Neural cell (in vitro differentiated cells): ENCODE data around the gene DSEL. TPM values are rescaled to one million over a fixed set of nuclear protein-coding genes. Genes with fewer than 3 reads are reported as not detected.

ENCODE experiments used
- H2AFZ ChIP-seq: fragments of 200-600, 300-800 bp; sonication (generic), shearing (Covaris generic); 2 replicates; pipeline ENCODE4 v1.6.0; 2014; ENCODE audit warnings: low read depth, mild to moderate bottlenecking, antibody characterized with exemption, low read length, moderate library complexity
- H3F3A ChIP-seq: fragments of 200-600 bp; shearing (Covaris generic); 2 replicates; pipeline ENCODE4 v1.6.1; 2016; ENCODE audit warnings: mild to moderate bottlenecking, moderate library complexity, mixed read lengths, antibody characterized with exemption, low read length; ENCODE audit not compliant: insufficient read depth, poor library complexity, severe bottlenecking
- H3K27ac ChIP-seq: fragments of 200-600, 300-800 bp; sonication (generic), shearing (Covaris generic); 2 replicates; pipeline ENCODE4 v1.5.1; 2014; ENCODE audit warnings: mild to moderate bottlenecking, low read length, moderate library complexity
- H3K27me3 ChIP-seq: fragments of 300-800, 200-600 bp; sonication (generic), shearing (Covaris generic); 2 replicates; pipeline ENCODE4 v1.6.0; 2014; ENCODE audit warnings: mild to moderate bottlenecking, low read depth, low read length, moderate library complexity; ENCODE audit not compliant: insufficient read depth
- H3K36me3 ChIP-seq: fragments of 300-800, 200-600 bp; sonication (generic), shearing (Covaris generic); 2 replicates; pipeline ENCODE4 v1.5.1; 2014; ENCODE audit warnings: mild to moderate bottlenecking, antibody characterized with exemption, low read length, moderate library complexity; ENCODE audit not compliant: insufficient read depth
- H3K4me2 ChIP-seq: fragments of 300-800, 200-600 bp; sonication (generic), shearing (Covaris generic); 2 replicates; pipeline ENCODE4 v1.6.0; 2014; ENCODE audit warnings: mild to moderate bottlenecking, low read length
- H3K4me3 ChIP-seq: fragments of 300-800, 200-600 bp; sonication (generic), shearing (Covaris generic); 2 replicates; pipeline ENCODE4 v1.5.1; 2014; ENCODE audit warnings: mild to moderate bottlenecking, low read length, moderate library complexity
- H3K79me2 ChIP-seq: fragments of 200-600 bp; shearing (Covaris generic); replicated peaks from 2 replicates; pipeline ENCODE4 v1.6.0; 2014; ENCODE audit warnings: mild to moderate bottlenecking, low read length, moderate library complexity; ENCODE audit not compliant: insufficient read depth
- H3K9ac ChIP-seq: fragments of 300-800, 200-600 bp; sonication (generic), shearing (Covaris generic); 2 replicates; pipeline ENCODE4 v1.6.1; 2016; ENCODE audit warnings: mild to moderate bottlenecking, low read length, mixed read lengths
- H3K9me2 ChIP-seq: fragments of 200-600 bp; shearing (Covaris generic); 2 replicates; pipeline ENCODE4 v1.6.1; 2016; ENCODE audit warnings: mild to moderate bottlenecking, low read length, mixed read lengths; ENCODE audit not compliant: insufficient read depth
- H3K9me3 ChIP-seq: fragments of 200-600, 300-800 bp; sonication (generic), shearing (Covaris generic); 2 replicates; pipeline ENCODE4 v1.6.1; 2016; ENCODE audit warnings: mild to moderate bottlenecking, mixed run types, low read length, moderate library complexity, mixed read lengths
- H4K20me1 ChIP-seq: fragments of 200-600 bp; shearing (Covaris generic); 2 replicates; pipeline ENCODE4 v1.6.1; 2016; ENCODE audit warnings: mild to moderate bottlenecking, mixed run types; ENCODE audit not compliant: insufficient read depth
- EZH2 ChIP-seq: fragments of 200-600, 300-800 bp; shearing (Covaris generic), sonication (generic); IDR thresholded peaks from 2 replicates; pipeline ENCODE4 v1.6.1; 2014; ENCODE audit warnings: antibody characterized with exemption, low read length, borderline replicate concordance, mild to moderate bottlenecking; ENCODE audit not compliant: insufficient read depth, poor library complexity, severe bottlenecking
- MXI1 ChIP-seq: fragments of 450-650 bp; conservative IDR thresholded peaks from 2 replicates; pipeline ENCODE4 v1.6.1; 2014; ENCODE audit warnings: antibody characterized with exemption, mild to moderate bottlenecking; ENCODE audit not compliant: poor library complexity, severe bottlenecking
- POLR2AphosphoS5 ChIP-seq: IDR thresholded peaks from 2 replicates; pipeline ENCODE4 v1.6.1; 2012
- RAD21 ChIP-seq: fragments of 450-650 bp; conservative IDR thresholded peaks from 2 replicates; pipeline ENCODE4 v1.6.1; 2014; ENCODE audit warnings: antibody characterized with exemption, mild to moderate bottlenecking, moderate library complexity
- SMC3 ChIP-seq: fragments of 450-650 bp; conservative IDR thresholded peaks from 2 replicates; pipeline ENCODE4 v1.6.1; 2014; ENCODE audit warnings: antibody characterized with exemption, mild to moderate bottlenecking, moderate library complexity; ENCODE audit not compliant: poor library complexity
- TAF1 ChIP-seq: IDR thresholded peaks from 2 replicates; pipeline ENCODE4 v1.6.1; 2012; ENCODE audit warnings: low read depth
- polyA plus RNA-seq: library from polyadenylated mRNA; depleted of rRNA; stranded (reverse); fragments of >200 nt; gene quantifications from 2 replicates; pipeline ENCODE4 v1.2.3, GENCODE V29; 2014
- TF ChIP-seq, protein P1 (sequence below): fragments of 450-650 bp; IDR thresholded peaks from 2 replicates; pipeline ENCODE4 v1.5.1; 2014; ENCODE audit warnings: antibody characterized with exemption, mild to moderate bottlenecking, moderate library complexity; ENCODE audit not compliant: poor library complexity, severe bottlenecking
- TF ChIP-seq, protein P2 (sequence below): IDR thresholded peaks from 2 replicates; pipeline ENCODE4 v1.6.1; 2012; ENCODE audit warnings: borderline replicate concordance

The DSEL gene
- polyA plus RNA-seq, 1 donor from 2014 or later: 31.2 TPM

DNA sequence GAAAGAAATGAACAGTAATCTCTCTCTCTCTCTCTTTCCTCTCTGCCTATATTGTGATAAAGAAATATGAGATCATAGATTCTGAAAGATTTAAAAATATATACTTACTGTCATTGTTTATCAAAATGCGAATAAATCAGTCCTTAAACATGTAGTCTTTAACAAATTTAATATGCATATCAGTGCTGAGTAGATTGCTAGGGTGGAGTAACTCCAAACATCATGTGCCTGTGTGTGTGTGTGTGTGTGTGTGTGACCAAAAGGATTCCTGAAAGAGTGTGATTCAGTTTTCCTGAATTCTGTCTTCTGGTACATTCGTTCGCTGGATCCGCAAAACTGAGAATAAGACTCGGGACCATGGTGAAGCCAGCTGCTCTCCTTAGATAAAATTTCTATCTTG lies 24.0 kb upstream of the DSEL start:
- Histone ChIP-seq H4K20me1 (no peaks in the 10 kb centered on the region), H2AFZ (no peak overlapping the region), H3K36me3 (no peaks in the 10 kb centered on the region), H3K4me2 (no peak overlapping the region), H3K9me2 (no peaks in the 10 kb centered on the region), H3K27me3 (no peaks in the 10 kb centered on the region), H3K9ac (no peak overlapping the region), H3K79me2 (no peaks in the 10 kb centered on the region), H3K27ac (no peak overlapping the region), H3K9me3 (no peaks in the 10 kb centered on the region), H3F3A (no peaks in the 10 kb centered on the region), H3K4me3 (no peak overlapping the region)
- TF ChIP-seq MXI1 (no peak), RAD21 (no peak), TAF1 (no peak)
- TF ChIP-seq, protein P1, sequence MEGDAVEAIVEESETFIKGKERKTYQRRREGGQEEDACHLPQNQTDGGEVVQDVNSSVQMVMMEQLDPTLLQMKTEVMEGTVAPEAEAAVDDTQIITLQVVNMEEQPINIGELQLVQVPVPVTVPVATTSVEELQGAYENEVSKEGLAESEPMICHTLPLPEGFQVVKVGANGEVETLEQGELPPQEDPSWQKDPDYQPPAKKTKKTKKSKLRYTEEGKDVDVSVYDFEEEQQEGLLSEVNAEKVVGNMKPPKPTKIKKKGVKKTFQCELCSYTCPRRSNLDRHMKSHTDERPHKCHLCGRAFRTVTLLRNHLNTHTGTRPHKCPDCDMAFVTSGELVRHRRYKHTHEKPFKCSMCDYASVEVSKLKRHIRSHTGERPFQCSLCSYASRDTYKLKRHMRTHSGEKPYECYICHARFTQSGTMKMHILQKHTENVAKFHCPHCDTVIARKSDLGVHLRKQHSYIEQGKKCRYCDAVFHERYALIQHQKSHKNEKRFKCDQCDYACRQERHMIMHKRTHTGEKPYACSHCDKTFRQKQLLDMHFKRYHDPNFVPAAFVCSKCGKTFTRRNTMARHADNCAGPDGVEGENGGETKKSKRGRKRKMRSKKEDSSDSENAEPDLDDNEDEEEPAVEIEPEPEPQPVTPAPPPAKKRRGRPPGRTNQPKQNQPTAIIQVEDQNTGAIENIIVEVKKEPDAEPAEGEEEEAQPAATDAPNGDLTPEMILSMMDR: no peak

DNA sequence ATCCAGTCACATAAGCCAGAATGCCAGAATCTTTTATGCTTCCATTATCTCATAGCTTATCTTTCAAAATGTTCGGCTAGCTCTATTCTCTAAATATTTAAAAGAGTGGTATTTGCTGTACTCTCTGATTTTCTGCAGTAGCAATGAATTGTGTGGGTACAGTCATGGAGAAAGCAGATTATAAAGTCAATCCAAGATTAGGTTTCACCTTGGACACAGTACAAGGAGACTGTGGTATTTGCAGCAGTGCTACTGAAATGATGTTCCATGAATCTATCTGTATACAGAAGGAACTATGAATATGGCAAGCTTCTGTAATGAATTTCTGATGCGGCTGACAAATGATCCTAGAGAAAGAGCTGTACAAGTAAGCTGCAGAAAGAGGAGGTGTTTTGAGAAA lies 15.4 kb upstream of the DSEL start:
- Histone ChIP-seq H3K4me2 (no peak overlapping the region), H3K79me2 (no peaks in the 10 kb centered on the region), H3K36me3 (no peaks in the 10 kb centered on the region), H3K9me2 (no peaks in the 10 kb centered on the region), H3K9me3 (no peaks in the 10 kb centered on the region), H3F3A (no peaks in the 10 kb centered on the region), H3K27me3 (no peaks in the 10 kb centered on the region), H3K27ac (no peak overlapping the region), H3K4me3 (no peak overlapping the region), H3K9ac (no peak overlapping the region), H2AFZ (no peak overlapping the region), H4K20me1 (no peaks in the 10 kb centered on the region)
- TF ChIP-seq MXI1: no peak

DNA sequence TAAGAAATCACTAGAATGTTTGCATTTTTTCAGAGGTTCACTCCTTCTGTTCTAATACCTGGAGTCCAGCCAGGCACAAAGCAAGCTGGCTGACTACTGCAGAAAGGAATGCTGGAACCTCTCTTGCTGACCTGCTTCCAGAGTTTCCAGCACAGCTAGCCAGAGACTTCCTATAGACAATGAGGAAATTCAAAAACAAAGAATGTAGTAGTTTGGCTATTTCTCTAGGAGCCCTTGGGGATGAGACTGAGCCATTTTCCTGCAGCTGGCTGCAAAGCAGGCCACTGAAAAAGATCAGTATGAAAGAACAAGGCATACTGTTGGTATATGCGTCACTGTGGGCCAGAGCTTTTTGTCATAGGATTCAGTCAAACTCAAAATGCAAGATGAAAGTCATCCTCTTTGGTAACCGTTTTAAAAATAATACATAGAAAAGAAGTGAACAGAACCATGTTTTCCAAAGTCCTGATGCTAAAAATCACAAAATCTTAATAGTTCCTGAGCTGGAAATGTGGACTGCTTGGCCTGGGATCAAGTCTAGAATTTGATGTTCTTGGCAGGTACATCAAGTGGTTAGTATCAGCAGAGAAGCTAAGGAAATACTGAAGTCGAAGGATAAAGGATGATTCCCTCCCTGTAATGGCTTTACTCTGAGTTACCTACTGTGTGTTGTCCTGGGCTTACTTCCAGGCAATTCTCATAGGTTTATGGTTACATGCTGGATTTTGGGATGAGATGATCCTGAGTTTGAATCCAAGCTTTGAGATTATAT lies 9.0 kb upstream of the DSEL start:
- H3K36me3 ChIP-seq: no peaks in the 10 kb centered on the region
- no peak overlapping the region for H2AFZ ChIP-seq
- no peaks in the 10 kb centered on the region for H3K9me3 ChIP-seq
- no peaks in the 10 kb centered on the region for H3K9me2 ChIP-seq
- no peaks in the 10 kb centered on the region for H3K79me2 ChIP-seq
- no peaks in the 10 kb centered on the region for H4K20me1 ChIP-seq
- H3K4me3 ChIP-seq: no peak overlapping the region
- no peak overlapping the region for H3K4me2 ChIP-seq
- no peaks in the 10 kb centered on the region for H3K27me3 ChIP-seq
- H3K27ac ChIP-seq: no peak overlapping the region
- no peaks in the 10 kb centered on the region for H3F3A ChIP-seq
- TF ChIP-seq, protein P2, sequence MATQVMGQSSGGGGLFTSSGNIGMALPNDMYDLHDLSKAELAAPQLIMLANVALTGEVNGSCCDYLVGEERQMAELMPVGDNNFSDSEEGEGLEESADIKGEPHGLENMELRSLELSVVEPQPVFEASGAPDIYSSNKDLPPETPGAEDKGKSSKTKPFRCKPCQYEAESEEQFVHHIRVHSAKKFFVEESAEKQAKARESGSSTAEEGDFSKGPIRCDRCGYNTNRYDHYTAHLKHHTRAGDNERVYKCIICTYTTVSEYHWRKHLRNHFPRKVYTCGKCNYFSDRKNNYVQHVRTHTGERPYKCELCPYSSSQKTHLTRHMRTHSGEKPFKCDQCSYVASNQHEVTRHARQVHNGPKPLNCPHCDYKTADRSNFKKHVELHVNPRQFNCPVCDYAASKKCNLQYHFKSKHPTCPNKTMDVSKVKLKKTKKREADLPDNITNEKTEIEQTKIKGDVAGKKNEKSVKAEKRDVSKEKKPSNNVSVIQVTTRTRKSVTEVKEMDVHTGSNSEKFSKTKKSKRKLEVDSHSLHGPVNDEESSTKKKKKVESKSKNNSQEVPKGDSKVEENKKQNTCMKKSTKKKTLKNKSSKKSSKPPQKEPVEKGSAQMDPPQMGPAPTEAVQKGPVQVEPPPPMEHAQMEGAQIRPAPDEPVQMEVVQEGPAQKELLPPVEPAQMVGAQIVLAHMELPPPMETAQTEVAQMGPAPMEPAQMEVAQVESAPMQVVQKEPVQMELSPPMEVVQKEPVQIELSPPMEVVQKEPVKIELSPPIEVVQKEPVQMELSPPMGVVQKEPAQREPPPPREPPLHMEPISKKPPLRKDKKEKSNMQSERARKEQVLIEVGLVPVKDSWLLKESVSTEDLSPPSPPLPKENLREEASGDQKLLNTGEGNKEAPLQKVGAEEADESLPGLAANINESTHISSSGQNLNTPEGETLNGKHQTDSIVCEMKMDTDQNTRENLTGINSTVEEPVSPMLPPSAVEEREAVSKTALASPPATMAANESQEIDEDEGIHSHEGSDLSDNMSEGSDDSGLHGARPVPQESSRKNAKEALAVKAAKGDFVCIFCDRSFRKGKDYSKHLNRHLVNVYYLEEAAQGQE: no peak
- TF ChIP-seq POLR2AphosphoS5 (no peak), TAF1 (no peak), EZH2 (no peak), SMC3 (no peak)
- H3K9ac ChIP-seq: no peak overlapping the region
